NCI-H2081 treated with DMSO at 0.1 percent for 48 hours (cell line): ENCODE data around the gene RMRP.

Source experiments
- DNase-seq: peaks from one replicate; lab custom pipeline; 2025; lab: John Stamatoyannopoulos, UW

Gene RMRP

GRCh38 chr9:35686222-35687203 is 28.7 kb upstream of the RMRP start:
- no peak for DNase-seq

- DNase-seq = no peak
Observed at GRCh38 chr9:35685506-35685905, 27.7 kb upstream of the RMRP start.

- DNase-seq = no peak
Observed at GRCh38 chr9:35684921-35685320, 27.1 kb upstream of the RMRP start.

DNA sequence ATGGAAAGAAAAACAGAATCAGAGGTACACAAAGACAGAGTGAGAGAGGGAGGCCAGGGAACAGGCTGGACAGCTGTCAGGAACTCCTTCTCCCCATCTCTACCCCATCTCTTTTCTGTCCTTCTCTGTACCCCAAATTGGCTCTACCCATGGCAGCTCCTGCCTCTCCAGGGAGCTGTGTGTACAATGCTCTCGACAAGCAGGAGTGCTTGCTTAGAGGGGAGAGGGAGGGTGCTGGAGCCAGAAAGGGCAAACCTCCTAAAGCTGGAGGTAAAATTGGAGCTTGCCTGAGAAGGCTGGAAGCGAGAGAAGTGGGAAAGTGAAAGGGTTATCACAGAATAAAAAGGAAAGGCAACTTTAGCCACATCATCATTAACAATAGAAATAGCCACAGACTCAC is 25.5 kb upstream of the RMRP start:
- DNase-seq = no peak

DNA sequence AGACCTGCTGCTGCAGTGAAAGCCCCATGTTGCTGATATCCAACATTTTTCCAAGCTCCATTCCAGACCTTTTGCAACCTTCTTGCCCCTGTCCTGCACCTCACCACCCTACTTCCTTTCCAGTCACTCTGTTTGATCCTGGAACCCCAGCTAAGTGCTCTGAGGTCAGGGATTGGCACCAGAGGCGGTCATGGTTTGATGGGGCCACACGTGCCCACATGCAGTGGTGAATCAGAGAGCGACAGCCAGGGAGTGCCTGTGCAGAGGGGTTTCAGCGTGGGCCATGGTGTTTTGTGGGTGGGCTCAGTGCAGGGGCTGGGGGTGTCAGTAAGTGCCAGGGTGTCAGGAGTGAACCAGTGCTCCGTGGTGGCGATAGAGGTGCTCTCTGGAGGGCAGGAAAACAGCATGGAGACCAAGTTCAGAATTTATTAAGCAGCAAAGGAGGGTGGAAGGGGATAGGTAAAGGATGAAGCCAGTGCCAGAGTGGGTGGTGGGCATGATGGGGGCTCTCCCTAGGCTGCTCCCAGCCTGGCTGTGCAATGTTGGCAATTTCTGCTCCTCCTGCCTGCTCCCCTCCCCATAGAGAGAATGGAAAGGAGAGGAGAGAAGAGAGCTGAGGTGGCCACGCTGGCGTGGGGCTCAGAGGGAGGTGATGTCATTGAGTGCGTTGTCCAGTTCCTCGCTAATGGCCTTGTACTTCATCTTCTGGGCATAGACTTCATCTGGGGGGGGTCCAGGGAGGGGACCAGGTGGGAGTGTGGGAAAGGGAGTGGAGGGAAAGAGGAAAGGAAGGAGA is 24.9 kb upstream of the RMRP start:
- no peak for DNase-seq

DNA sequence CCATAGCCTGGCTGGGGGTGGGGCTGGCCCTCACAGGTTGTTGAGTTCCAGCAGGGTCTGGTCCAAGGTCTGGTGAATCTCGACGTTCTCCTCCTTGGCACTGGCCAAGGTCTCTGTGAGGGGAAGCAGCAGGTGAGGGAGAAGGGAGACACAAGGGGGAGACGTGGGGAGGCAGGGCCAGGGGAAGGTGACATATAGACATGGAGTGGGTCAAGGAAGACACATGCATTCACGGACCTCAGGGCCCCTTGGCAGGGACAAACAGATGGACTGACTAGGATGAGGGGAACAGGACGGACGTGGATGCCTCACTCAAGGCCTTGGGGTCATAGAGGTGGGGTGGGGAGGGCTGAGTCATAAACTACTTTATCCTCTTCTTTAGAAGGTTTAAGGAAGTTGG is 24.2 kb upstream of the RMRP start:
- DNase-seq = no peak

DNA sequence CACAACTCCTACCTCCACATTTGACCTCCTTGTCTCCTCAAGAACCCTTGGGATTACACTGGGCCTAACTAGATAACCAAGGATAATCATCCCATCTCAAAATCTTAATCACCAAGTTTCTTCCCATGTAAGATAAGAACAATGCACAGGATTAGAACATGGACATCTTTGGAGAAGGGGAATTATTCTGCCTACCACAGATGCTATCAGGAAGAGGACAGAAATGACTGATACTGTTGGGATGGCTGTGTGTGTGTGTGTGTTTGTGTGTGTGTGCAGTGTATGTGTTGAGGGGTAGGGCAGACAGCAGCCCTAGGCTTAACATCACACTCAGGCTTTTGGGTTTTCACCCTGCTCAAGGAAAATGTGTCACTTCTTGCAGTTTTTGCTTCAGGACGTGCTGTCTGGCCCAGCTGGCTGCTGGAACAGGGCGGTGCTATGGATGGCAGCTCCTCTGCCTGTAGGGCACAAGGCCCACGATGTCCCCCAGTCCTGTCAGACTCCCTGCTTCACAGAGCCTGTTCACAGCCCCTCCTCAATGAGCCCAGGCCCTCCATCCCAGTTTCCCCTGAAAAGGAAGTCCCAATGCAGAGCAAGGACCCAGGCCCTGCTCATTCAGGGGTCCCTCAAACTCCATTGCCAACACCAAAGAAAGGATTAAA is 23.7 kb upstream of the RMRP start:
- DNase-seq = no peak

GRCh38 chr9:35680331-35681105 is 22.7 kb upstream of the RMRP start:
- no peak for DNase-seq

DNA sequence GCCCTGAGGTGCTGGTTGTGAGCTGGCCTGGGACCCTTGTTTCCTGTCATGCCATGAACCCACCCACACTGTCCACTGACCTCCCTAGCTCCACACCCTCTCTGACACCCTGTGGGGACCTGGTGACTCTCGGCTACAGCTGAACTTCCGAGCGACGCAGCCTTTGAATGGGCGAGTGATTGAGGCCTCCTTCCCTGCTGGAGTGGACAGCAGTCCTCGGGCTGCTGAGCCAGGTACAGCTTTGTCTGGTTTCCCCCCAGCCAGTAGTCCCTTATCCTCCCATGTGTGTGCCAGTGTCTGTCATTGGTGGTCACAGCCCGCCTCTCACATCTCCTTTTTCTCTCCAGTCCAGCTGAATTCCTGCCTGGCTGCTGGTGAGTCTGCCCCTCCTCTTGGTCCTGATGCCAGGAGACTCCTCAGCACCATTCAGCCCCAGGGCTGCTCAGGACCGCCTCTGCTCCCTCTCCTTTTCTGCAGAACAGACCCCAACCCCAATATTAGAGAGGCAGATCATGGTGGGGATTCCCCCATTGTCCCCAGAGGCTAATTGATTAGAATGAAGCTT is 22.0 kb upstream of the RMRP start:
- no peak for DNase-seq

DNA sequence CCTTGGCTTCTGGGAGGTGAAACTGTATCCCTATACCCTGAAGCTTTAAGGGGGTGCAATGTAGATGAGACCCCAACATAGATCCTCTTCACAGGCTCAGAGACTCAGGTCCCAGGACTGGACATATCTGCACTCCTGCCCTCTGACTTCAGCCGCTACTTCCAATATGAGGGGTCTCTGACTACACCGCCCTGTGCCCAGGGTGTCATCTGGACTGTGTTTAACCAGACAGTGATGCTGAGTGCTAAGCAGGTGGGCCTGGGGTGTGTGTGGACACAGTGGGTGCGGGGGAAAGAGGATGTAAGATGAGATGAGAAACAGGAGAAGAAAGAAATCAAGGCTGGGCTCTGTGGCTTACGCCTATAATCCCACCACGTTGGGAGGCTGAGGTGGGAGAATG is 21.3 kb upstream of the RMRP start:
- DNase-seq = no peak

DNA sequence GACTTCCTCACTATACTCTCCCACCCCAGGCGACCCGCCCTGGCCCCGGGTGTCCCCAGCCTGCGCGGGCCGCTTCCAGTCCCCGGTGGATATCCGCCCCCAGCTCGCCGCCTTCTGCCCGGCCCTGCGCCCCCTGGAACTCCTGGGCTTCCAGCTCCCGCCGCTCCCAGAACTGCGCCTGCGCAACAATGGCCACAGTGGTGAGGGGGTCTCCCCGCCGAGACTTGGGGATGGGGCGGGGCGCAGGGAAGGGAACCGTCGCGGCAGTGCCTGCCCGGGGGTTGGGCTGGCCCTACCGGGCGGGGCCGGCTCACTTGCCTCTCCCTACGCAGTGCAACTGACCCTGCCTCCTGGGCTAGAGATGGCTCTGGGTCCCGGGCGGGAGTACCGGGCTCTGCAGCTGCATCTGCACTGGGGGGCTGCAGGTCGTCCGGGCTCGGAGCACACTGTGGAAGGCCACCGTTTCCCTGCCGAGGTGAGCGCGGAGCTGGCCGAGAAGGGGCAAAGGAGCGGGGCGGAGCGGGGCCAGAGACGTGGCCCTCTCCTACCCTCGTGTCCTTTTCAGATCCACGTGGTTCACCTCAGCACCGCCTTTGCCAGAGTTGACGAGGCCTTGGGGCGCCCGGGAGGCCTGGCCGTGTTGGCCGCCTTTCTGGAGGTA is 18.0 kb upstream of the RMRP start:
- no peak for DNase-seq

- no peak for DNase-seq
Observed at GRCh38 chr9:35675204-35675603, 17.4 kb upstream of the RMRP start.

GRCh38 chr9:35674025-35674361 is 16.2 kb upstream of the RMRP start:
- DNase-seq = no peak

DNA sequence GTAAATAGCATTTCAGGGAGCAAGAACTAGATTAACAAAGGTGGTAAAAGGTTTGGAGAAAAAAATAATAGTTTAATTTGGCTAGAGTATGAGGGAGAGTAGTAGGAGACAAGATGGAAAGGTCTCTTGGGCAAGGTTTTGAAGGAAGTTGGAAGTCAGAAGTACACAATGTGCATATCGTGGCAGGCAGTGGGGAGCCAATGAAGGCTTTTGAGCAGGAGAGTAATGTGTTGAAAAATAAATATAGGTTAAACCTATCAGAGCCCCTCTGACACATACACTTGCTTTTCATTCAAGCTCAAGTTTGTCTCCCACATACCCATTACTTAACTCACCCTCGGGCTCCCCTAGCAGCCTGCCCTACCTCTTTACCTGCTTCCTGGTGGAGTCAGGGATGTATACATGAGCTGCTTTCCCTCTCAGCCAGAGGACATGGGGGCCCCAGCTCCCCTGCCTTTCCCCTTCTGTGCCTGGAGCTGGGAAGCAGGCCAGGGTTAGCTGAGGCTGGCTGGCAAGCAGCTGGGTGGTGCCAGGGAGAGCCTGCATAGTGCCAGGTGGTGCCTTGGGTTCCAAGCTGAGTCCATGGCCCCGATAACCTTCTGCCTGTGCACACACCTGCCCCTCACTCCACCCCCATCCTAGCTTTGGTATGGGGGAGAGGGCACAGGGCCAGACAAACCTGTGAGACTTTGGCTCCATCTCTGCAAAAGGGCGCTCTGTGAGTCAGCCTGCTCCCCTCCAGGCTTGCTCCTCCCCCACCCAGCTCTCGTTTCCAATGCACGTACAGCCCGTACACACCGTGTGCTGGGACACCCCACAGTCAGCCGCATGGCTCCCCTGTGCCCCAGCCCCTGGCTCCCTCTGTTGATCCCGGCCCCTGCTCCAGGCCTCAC is 15.6 kb upstream of the RMRP start, which contains the start of gene CA9:
TSS of gene CA9 (plus strand) at position 797 of the 893 bp plus-strand sequence. CDS start at position 829, 32 bp downstream.
- DNase-seq = no peak

- DNase-seq = no peak
Observed at GRCh38 chr9:35669331-35670145, 11.7 kb upstream of the RMRP start.

DNA sequence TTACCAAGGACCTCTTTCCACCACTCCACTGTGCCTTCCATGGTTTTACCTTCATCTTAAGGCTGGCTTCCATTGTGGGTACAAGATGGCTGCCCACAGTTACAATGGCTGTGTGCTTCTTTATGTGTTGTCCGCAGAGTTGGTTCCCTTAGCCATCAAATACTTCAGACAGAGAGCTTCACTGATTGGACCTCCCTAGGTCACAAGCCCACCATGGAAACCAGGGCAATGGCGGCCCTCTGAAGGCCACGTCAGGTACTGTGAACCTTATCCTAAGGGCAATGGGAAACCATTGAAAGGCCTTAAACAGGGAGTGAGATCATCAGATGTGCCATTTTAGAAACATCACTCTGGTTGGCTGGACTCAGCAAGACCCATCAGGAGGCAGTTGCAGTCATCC is 10.1 kb upstream of the RMRP start:
- DNase-seq = no peak

DNA sequence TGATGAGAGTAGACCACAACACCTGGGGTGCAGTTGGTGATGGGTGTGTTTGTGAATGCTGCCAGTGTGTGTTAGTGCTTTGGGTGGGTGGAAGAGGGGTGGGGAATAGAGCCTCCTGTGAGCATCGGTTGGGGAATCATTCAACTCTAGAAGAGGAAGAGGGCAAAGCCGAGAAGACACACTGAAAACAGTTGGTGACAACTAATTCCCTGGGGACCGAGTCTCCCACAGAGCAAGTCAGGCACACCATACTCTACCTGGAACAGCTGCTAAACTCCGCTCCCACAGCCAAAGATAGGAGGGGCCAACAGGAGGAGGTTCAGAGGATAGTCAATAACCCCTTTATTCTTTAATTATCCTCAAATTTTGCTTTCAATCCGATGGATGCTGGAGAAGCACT is 8.7 kb upstream of the RMRP start:
- no peak for DNase-seq

- no peak for DNase-seq
Observed at GRCh38 chr9:35666045-35666444, 8.2 kb upstream of the RMRP start.

DNA sequence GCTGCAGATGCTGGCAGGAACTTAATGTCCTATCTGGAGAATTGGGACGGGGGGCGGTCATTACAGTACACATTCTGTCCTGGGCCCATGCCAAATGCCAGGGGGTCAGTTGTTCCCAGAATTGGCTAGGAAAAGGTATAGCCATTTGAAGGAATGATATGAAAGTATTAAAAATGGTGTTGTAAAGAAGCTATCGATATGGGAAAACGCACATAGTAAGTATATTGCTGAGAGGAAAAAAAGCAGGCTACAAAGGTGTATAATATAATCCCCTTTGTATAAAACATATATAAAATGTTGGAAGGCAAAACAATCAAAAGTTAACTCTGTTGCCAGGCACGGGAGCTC is 7.6 kb upstream of the RMRP start:
- no peak for DNase-seq
